GM19463 (cell line): ENCODE measurements around the gene PRRG2.
A peak's percentile ranks its signal among the peaks of the same experiment; 100 is the strongest.

Experiments
- ATAC-seq: cut with Tn5 transposase; IDR thresholded peaks from one replicate; pipeline ENCODE4 v1.9.1; 2021; ENCODE audit warnings: mild to moderate bottlenecking, moderate library complexity; ENCODE audit not compliant: unreplicated experiment

The PRRG2 gene

GRCh38 chr19:49556412-49557398, 24.4 kb upstream of the PRRG2 start:
- no peak for ATAC-seq

GRCh38 chr19:49557641-49558325, 23.3 kb upstream of the PRRG2 start:
- ATAC-seq: no peak

- no peak for ATAC-seq
These were observed 22.5 kb upstream of the PRRG2 start for GRCh38 chr19:49558591-49558990.

- no peak for ATAC-seq
These were observed 21.7 kb upstream of the PRRG2 start for GRCh38 chr19:49559443-49559842.

GRCh38 chr19:49559928-49560327, 21.2 kb upstream of the PRRG2 start:
- ATAC-seq: no peak

GRCh38 chr19:49560358-49560900, 20.7 kb upstream of the PRRG2 start:
- ATAC-seq: no peak

- no peak for ATAC-seq
These were observed 16.5 kb upstream of the PRRG2 start for GRCh38 chr19:49564616-49565045.

- ATAC-seq: no peak
These were observed 15.9 kb upstream of the PRRG2 start for GRCh38 chr19:49565261-49565660.

- ATAC-seq: no peak
These were observed 14.8 kb upstream of the PRRG2 start for GRCh38 chr19:49566302-49566701.

GRCh38 chr19:49567861-49568441, 13.2 kb upstream of the PRRG2 start:
- no peak for ATAC-seq

GRCh38 chr19:49570138-49570856, 10.8 kb upstream of the PRRG2 start:
- ATAC-seq: no peak

GRCh38 chr19:49570997-49571676, 10.0 kb upstream of the PRRG2 start:
- no peak for ATAC-seq

GRCh38 chr19:49573009-49573408, 8.1 kb upstream of the PRRG2 start:
- no peak for ATAC-seq

GRCh38 chr19:49573425-49573824, 7.7 kb upstream of the PRRG2 start:
- no peak for ATAC-seq

GRCh38 chr19:49574206-49574755, 6.8 kb upstream of the PRRG2 start:
- no peak for ATAC-seq

GRCh38 chr19:49579193-49579592, 1.9 kb upstream of the PRRG2 start:
- ATAC-seq: no peak

GRCh38 chr19:49579947-49580263, 1.2 kb upstream of the PRRG2 start:
- no peak for ATAC-seq

- ATAC-seq: peak; percentile 87
These were observed 681 bp upstream of the PRRG2 start, which contains the start of gene NOSIP for GRCh38 chr19:49580264-49581006. Gene NOSIP, minus strand, starts transcription at chr19:49580556. Its CDS starts 19,865 bp downstream, at chr19:49560691.

GRCh38 chr19:49583239-49583638, 2.1 kb downstream of the PRRG2 start:
- no peak for ATAC-seq
